Upper lobe of left lung (tissue), 4 donors: Measurements from ENCODE around the gene IQCM.

Experiments used
- EP300 ChIP-seq, 4 donors: sonication (generic); formaldehyde crosslinking; IDR thresholded peaks; one replicate each; pipeline ENCODE4 v1.5.1; 2017; ENCODE audit warnings: antibody characterized with exemption in 4 of 4, control low read depth in 2 of 4
- TF ChIP-seq, protein P1 (sequence below), 6 experiments: fragments of 450-650 bp in 4 of 6; fragments of 200-600 bp in 2 of 6; sonication (generic) in 2 of 6; IDR thresholded peaks; one replicate each; pipeline ENCODE4 v1.5.1; 2016 to 2019; ENCODE audit warnings: antibody characterized with exemption in 6 of 6

DNA sequence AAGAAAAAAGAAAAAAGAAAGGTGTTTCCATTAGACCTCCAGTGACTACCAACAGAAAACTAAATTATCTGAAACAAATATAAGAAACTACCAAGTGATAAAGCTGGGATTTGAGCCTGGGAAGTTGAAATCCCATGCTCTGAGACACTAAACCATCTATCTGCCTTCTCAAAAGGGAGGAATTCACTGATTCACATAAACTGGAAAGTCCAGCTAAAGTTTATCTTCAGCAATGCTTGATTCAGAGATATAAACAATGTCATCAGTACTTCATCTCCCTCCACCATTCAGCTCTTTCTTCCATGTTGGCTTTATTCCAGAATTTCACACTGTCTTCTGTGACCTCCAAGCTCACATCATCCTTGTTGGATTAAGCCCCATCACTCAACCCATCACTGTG, 96.3 kb downstream of the IQCM start:
- TF ChIP-seq, protein P1, sequence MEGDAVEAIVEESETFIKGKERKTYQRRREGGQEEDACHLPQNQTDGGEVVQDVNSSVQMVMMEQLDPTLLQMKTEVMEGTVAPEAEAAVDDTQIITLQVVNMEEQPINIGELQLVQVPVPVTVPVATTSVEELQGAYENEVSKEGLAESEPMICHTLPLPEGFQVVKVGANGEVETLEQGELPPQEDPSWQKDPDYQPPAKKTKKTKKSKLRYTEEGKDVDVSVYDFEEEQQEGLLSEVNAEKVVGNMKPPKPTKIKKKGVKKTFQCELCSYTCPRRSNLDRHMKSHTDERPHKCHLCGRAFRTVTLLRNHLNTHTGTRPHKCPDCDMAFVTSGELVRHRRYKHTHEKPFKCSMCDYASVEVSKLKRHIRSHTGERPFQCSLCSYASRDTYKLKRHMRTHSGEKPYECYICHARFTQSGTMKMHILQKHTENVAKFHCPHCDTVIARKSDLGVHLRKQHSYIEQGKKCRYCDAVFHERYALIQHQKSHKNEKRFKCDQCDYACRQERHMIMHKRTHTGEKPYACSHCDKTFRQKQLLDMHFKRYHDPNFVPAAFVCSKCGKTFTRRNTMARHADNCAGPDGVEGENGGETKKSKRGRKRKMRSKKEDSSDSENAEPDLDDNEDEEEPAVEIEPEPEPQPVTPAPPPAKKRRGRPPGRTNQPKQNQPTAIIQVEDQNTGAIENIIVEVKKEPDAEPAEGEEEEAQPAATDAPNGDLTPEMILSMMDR (IDR thresholded peaks at IDR 0.05): no peak
- TF ChIP-seq EP300 (IDR thresholded peaks at IDR 0.05): no peak
